Endodermal cell (in vitro differentiated cells): Measurements from ENCODE around the gene KLHL3. TPM values are rescaled to one million over a fixed set of nuclear protein-coding genes. Genes with fewer than 3 reads are reported as not detected.

Experiments
- DNase-seq: peaks from one replicate; pipeline ENCODE4 v3.0.0-alpha.2; 2017
- H3K27ac ChIP-seq: 2 replicates; pipeline ENCODE4 v1.5.1; 2013; ENCODE audit warnings: mild to moderate bottlenecking, low read depth, low read length, moderate library complexity
- H3K27me3 ChIP-seq: 2 replicates; pipeline ENCODE4 v1.6.1; 2013; ENCODE audit warnings: mild to moderate bottlenecking, low read length, moderate library complexity; ENCODE audit not compliant: insufficient read depth, control insufficient read depth, poor library complexity, severe bottlenecking
- H3K36me3 ChIP-seq: 2 replicates; pipeline ENCODE4 v1.7.0; 2013; ENCODE audit warnings: mild to moderate bottlenecking, low read length, moderate library complexity; ENCODE audit not compliant: control insufficient read depth, insufficient read depth
- H3K4me1 ChIP-seq: one replicate; pipeline ENCODE4 v1.7.0; 2013; ENCODE audit warnings: low read length; ENCODE audit not compliant: control insufficient read depth, insufficient read depth
- H3K4me3 ChIP-seq: 2 replicates; pipeline ENCODE4 v1.5.1; 2013; ENCODE audit warnings: mild to moderate bottlenecking, low read length, moderate library complexity
- H3K9ac ChIP-seq: 2 replicates; pipeline ENCODE4 v1.6.1; 2013; ENCODE audit warnings: mild to moderate bottlenecking, low read length, moderate library complexity; ENCODE audit not compliant: poor library complexity, severe bottlenecking; ENCODE audit errors: extremely low read depth
- H3K9me3 ChIP-seq: 2 replicates; pipeline ENCODE4 v1.6.1; 2013; ENCODE audit warnings: mild to moderate bottlenecking, low read length, moderate library complexity; ENCODE audit not compliant: control insufficient read depth
- H3K27ac Mint-ChIP-seq: 2 replicates; pipeline ENCODE4 v1.8.0; 2020; ENCODE audit warnings: mixed read lengths
- H3K27me3 Mint-ChIP-seq: 2 replicates; pipeline ENCODE4 v1.8.0; 2021; ENCODE audit warnings: mild to moderate bottlenecking, mixed read lengths; ENCODE audit not compliant: insufficient read depth
- H3K36me3 Mint-ChIP-seq: 2 replicates; pipeline ENCODE4 v1.8.0; 2020; ENCODE audit warnings: low read depth, mixed read lengths
- H3K4me1 Mint-ChIP-seq: 2 replicates; pipeline ENCODE4 v1.8.0; 2020; ENCODE audit warnings: mixed read lengths
- H3K4me3 Mint-ChIP-seq: 2 replicates; pipeline ENCODE4 v1.8.0; 2020; ENCODE audit warnings: mild to moderate bottlenecking, moderate library complexity, mixed read lengths
- H3K9me3 Mint-ChIP-seq: 2 replicates; pipeline ENCODE4 v1.8.0; 2020; ENCODE audit warnings: mild to moderate bottlenecking, mixed read lengths
- CTCF ChIP-seq: fragments of 200-600 bp; sonication (generic); conservative IDR thresholded peaks from 2 replicates; pipeline ENCODE4 v1.5.0; 2021; ENCODE audit warnings: antibody characterized with exemption, mild to moderate bottlenecking
- WGBS, 2 experiments: methylation state at CpG; one replicate each; pipeline versions ENCODE4 v1.1.5 to v1.1.7; 2013; ENCODE audit warnings: missing lambda C conversion rate in 2 of 2, mixed read lengths in 1 of 2; ENCODE audit not compliant: insufficient coverage in 1 of 2, insufficient read length in 1 of 2; 5-methylcytosine and 5-hydroxymethylcytosine counted together
- total RNA-seq, 2 donors: library from RNA; stranded (reverse); fragmentation: NEBNext Ultra II Directional in 1 of 2; extraction: Animal tissue kit (Norgen Biotek cat#: 25700) in 1 of 2; gene quantifications; 2 replicates in 1 of 2; 3 replicates in 1 of 2; pipeline ENCODE4 v1.2.1, GENCODE V29; 2021

Gene KLHL3
- total RNA-seq, 2 donors from 2014 or later, result 17.5 to 19.4 TPM

GRCh38 chr5:137752905-137753690, 17.2 kb upstream of the KLHL3 start:
- WGBS, 2 experiments, result 0 to 1% methylated on average over 27 to 63 of the region's 63 CpGs
- Histone ChIP-seq H3K27me3 (no peaks in the 10 kb centered on the region), H3K36me3 (peaks cover 31% of the 10 kb centered on the region)

GRCh38 chr5:137751869-137752491, 16.1 kb upstream of the KLHL3 start:
- H3K27ac Mint-ChIP-seq, result peak overlapping the region; percentile 84
- no peak overlapping the region for H3K27ac ChIP-seq

More at GRCh38 chr5:137752905-137753690, 17.2 kb upstream of the KLHL3 start:
- peaks cover 13% of the 10 kb centered on the region for H3K4me1 Mint-ChIP-seq
- peak; percentile 74 for DNase-seq
- peak overlapping the region; percentile 96 for H3K4me3 Mint-ChIP-seq
- H3K27ac Mint-ChIP-seq, result peak overlapping the region; percentile 100
- H3K4me1 ChIP-seq, result no peaks in the 10 kb centered on the region
- peaks cover 19% of the 10 kb centered on the region for H3K36me3 Mint-ChIP-seq
- H3K27me3 Mint-ChIP-seq, result peaks cover 7% of the 10 kb centered on the region
- H3K4me3 ChIP-seq, result peak overlapping the region; percentile 99
- H3K9me3 Mint-ChIP-seq, result no peaks in the 10 kb centered on the region
- peak overlapping the region; percentile 100 for H3K27ac ChIP-seq
- H3K9me3 ChIP-seq, result no peaks in the 10 kb centered on the region
- peak overlapping the region; percentile 99 for H3K9ac ChIP-seq
- TF ChIP-seq CTCF, result no peak

GRCh38 chr5:137750436-137750835, 14.5 kb upstream of the KLHL3 start:
- 90% methylated on average over 1 of the region's 1 CpG; no CpG with 5 or more reads in 1 of the 2 experiments for WGBS, 2 experiments
- H3K4me1 ChIP-seq, result no peaks in the 10 kb centered on the region
- H3K9me3 ChIP-seq, result no peaks in the 10 kb centered on the region
- H3K4me1 Mint-ChIP-seq, result peaks cover 13% of the 10 kb centered on the region
- no peaks in the 10 kb centered on the region for H3K27me3 ChIP-seq
- H3K9me3 Mint-ChIP-seq, result no peaks in the 10 kb centered on the region
- TF ChIP-seq CTCF, result no peak
- DNase-seq, result no peak
- H3K36me3 Mint-ChIP-seq, result peaks cover 19% of the 10 kb centered on the region
- no peak overlapping the region for H3K27ac ChIP-seq
- H3K36me3 ChIP-seq, result peaks cover 31% of the 10 kb centered on the region
- no peak overlapping the region for H3K27ac Mint-ChIP-seq
- peak overlapping the region; percentile 99 for H3K4me3 ChIP-seq
- H3K27me3 Mint-ChIP-seq, result no peaks in the 10 kb centered on the region
- H3K4me3 Mint-ChIP-seq, result peak overlapping the region; percentile 96
- H3K9ac ChIP-seq, result peak overlapping the region; percentile 99

More at GRCh38 chr5:137751869-137752491, 16.1 kb upstream of the KLHL3 start:
- Histone ChIP-seq H3K9ac (peak overlapping the region; percentile 99), H3K4me1 (no peaks in the 10 kb centered on the region), H3K36me3 (peaks cover 31% of the 10 kb centered on the region), H3K9me3 (no peaks in the 10 kb centered on the region), H3K4me3 (peak overlapping the region; percentile 99), H3K27me3 (no peaks in the 10 kb centered on the region)
- Mint-ChIP-seq H3K27me3 (peaks cover 2% of the 10 kb centered on the region), H3K4me3 (peak overlapping the region; percentile 96), H3K4me1 (peaks cover 13% of the 10 kb centered on the region), H3K9me3 (no peaks in the 10 kb centered on the region), H3K36me3 (peaks cover 19% of the 10 kb centered on the region)
- no peak for DNase-seq
- TF ChIP-seq CTCF, result peak; percentile 89
- WGBS, 2 experiments, result 0 to 1% methylated on average over 3 to 5 of the region's 7 CpGs
